ENCODE results near the gene SCRN2.
A peak's percentile ranks its signal among the peaks of the same experiment; 100 is the strongest.

SCRN2 gene

GRCh38 chr17:47844814-47845715 is 4.0 kb upstream of the SCRN2 start:
- DNase-seq = no peak

- peak; percentile 36 for DNase-seq
Observed at GRCh38 chr17:47844227-47844626, 3.2 kb upstream of the SCRN2 start.

- DNase-seq = no peak
Observed at GRCh38 chr17:47843391-47843730, 2.3 kb upstream of the SCRN2 start.

- DNase-seq = no peak
Observed at GRCh38 chr17:47841488-47842291, 617 bp upstream of the SCRN2 start.

GRCh38 chr17:47840001-47840741 is 902 bp downstream of the SCRN2 start:
- DNase-seq = no peak

GRCh38 chr17:47839071-47839470 is 2.0 kb downstream of the SCRN2 start:
- no peak for DNase-seq

- DNase-seq = no peak
Observed at GRCh38 chr17:47838636-47839035, 2.4 kb downstream of the SCRN2 start.

GRCh38 chr17:47837401-47838039 is 3.6 kb downstream of the SCRN2 start:
- no peak for DNase-seq

- no peak for DNase-seq
Observed at GRCh38 chr17:47836601-47837000, 4.5 kb downstream of the SCRN2 start.

GRCh38 chr17:47834756-47835155 is 6.3 kb downstream of the SCRN2 start:
- no peak for DNase-seq

- no peak for DNase-seq
Observed at GRCh38 chr17:47831934-47832327, 9.1 kb downstream of the SCRN2 start.

GRCh38 chr17:47831003-47831933 is 9.8 kb downstream of the SCRN2 start, which contains the start of the genes LRRC46 and MRPL10:
Gene LRRC46, plus strand, starts transcription at chr17:47831670. Its CDS starts 320 bp downstream, at chr17:47831990.
Gene MRPL10, minus strand, starts transcription at chr17:47831541. Its CDS starts 30 bp downstream, at chr17:47831511.
- peak; percentile 92 for DNase-seq

- no peak for DNase-seq
Observed at GRCh38 chr17:47830396-47831002, 10.6 kb downstream of the SCRN2 start.

GRCh38 chr17:47829870-47830269 is 11.2 kb downstream of the SCRN2 start:
- DNase-seq = no peak

GRCh38 chr17:47823519-47823918 is 17.6 kb downstream of the SCRN2 start:
- no peak for DNase-seq

GRCh38 chr17:47822785-47823184 is 18.3 kb downstream of the SCRN2 start:
- no peak for DNase-seq

- DNase-seq = peak; percentile 89
Observed at GRCh38 chr17:47821424-47822391, 19.4 kb downstream of the SCRN2 start, which contains the start of gene OSBPL7. Gene OSBPL7, minus strand, starts transcription at chr17:47821794. Its CDS starts 1,516 bp downstream, at chr17:47820278.

GRCh38 chr17:47821031-47821423 is 20.0 kb downstream of the SCRN2 start:
- no peak for DNase-seq

GRCh38 chr17:47820033-47820789 is 20.9 kb downstream of the SCRN2 start:
- DNase-seq = no peak

Measured in fibroblast of skin of right biceps (primary cell).